GM21737 (cell line): ENCODE data around the gene LCOR.
"Not testable (repeated sequence)": the region's sequence is repeated elsewhere in the genome, so short reads cannot be mapped to it uniquely, and the experiment has no call there.

Experiments used
- ATAC-seq: cut with Tn5 transposase; IDR thresholded peaks from one replicate; pipeline ENCODE4 v1.9.1; 2021; ENCODE audit warnings: mild to moderate bottlenecking, moderate library complexity; ENCODE audit not compliant: unreplicated experiment

The LCOR gene

DNA sequence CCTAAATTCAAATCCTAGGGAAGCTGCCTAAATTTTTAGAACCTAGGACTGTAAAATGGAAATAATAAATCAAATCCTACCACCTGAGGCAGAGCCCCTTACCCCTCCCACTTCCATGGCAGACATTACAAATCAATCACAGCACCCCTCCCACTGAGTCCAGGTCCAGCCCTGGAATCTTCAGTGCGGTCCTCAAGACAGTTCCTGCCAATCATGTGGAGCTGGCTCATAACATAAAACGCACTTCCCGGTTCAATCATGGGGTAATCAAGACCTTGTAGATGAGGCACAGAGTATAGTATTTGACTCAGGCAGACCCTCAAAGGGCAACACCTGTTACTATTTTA lies 196.7 kb downstream of the LCOR start:
- ATAC-seq, result no peak

- ATAC-seq, result no peak
These were observed 197.2 kb downstream of the LCOR start for GRCh38 chr10:97029271-97029670.

DNA sequence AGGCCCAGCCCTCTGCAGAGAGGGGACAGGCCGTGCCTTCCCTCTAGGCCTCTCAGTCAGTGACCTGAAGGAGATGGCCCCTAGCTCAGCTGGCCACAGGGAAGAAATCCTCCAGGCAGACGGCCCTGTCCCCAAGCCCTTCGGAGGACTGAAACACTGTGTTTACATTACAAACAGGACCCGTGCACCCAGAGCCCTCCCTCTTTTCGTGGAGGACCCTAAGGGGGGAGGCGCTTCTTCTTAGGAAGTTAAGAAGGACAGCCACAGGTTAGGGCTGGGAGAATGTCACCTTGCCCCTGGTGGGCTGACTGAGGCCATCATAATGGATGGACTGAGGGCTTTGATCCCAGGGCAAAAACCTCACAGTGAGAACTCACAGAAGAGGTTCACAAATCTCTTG lies 198.8 kb downstream of the LCOR start:
- ATAC-seq, result no peak

- ATAC-seq, result no peak
These were observed 199.4 kb downstream of the LCOR start for GRCh38 chr10:97031459-97031858.

- ATAC-seq, result no peak
These were observed 200.5 kb downstream of the LCOR start for GRCh38 chr10:97032624-97033023.

- ATAC-seq, result not testable (repeated sequence)
These were observed 201.7 kb downstream of the LCOR start for GRCh38 chr10:97033841-97034240.

GRCh38 chr10:97034301-97034700 lies 202.2 kb downstream of the LCOR start:
- ATAC-seq, result no peak

GRCh38 chr10:97034958-97035769 lies 203.1 kb downstream of the LCOR start:
- ATAC-seq, result no peak

DNA sequence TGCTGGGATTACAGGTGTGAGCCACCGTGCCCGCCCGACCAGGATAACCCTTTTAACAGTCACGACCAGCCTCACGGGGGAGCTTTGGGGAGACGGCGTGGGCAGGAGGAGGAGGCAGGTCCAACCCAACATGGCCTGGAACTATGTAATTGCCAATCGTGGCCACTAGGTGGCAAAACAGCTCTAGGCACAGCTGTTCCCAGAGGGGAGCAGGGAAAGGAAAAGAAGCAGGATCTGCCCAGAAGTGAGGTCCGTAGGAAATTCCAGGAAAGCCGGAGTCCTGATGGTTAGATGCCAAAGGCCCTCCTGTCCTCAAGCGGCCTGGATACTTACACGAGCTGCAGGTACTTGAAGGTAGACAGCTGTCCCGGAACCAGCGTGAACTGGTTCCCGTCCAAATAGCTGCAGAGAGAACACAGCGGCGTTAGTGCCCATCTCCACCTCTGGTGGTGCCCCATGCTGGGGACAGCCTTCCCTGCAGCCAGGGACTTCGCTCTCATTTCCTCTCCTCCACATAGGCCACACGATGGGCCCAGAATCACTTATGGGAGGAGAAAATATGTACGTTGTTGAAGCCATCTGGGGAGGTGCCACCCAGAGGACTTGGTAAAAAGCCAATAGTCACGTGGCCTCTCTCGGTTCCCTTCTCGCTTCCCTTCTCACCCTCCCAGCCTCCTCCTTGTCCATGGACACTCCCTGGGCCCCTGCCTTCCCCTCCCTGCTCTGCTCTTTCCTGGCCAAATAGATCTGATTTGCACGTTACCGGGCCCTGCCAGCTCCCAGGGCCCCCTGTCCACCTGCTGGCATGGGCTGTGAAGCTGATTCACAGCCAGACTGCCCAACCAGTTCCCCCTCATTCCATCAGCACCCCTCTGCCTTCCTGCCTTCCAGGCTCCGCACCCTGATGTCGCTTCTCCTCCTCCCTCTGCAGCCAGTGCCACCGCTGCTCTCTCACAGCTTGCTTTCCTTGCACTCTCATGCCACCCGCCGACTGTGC lies 205.6 kb downstream of the LCOR start:
- ATAC-seq, result peak; percentile 77

GRCh38 chr10:97038688-97039087 lies 206.6 kb downstream of the LCOR start:
- ATAC-seq, result no peak

DNA sequence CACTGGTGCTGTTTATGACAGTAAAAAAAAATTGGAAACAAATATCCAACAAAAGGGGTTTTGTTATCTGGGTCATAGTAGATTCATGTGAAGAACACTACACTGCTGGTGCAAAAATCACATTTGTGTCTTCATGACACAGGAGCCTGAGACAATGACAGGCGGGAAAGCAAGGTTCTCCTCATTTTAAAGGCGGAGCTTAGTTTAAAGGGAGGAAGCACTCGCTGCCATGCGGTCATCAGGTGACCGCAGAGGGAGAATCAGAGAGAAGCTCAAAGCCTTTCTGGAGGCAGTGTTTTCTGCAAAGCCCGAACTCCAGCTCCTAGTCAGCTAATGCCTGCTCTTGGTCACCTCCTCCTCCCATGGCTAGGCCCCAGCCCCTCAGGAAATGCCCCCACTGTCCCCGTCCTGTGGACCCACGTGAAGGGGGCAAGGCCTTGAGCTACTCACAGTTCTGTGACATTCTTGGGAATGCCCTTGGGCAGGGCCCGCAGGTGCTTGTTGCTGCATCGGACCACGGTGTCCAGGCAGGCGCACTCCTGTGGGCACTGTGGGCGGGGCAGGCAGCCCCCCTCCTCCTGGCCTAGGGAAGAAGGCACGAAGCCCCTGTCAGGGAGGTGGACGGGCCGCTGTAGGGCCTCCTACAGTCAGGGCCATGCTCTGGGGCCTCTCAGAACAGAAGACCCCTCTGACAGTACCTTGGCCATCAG lies 207.6 kb downstream of the LCOR start:
- no peak for ATAC-seq

DNA sequence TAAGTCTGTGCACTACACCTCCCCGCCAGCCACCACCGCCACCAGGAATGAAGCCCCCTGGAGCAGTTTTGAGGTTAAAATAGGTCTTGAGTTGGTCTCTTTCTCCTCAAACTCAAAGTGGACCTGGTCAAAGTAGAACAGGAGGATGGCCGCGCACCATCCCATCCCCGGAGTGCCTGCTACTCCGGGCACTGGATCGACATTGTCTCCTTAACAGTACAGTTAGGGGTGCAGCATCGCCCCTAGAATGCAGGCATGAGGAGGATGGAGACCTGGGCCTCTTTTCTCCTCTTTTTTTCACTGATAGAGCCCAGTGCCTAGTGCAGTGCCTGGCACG lies 208.1 kb downstream of the LCOR start:
- ATAC-seq, result no peak

GRCh38 chr10:97040706-97041105 lies 208.6 kb downstream of the LCOR start:
- no peak for ATAC-seq

DNA sequence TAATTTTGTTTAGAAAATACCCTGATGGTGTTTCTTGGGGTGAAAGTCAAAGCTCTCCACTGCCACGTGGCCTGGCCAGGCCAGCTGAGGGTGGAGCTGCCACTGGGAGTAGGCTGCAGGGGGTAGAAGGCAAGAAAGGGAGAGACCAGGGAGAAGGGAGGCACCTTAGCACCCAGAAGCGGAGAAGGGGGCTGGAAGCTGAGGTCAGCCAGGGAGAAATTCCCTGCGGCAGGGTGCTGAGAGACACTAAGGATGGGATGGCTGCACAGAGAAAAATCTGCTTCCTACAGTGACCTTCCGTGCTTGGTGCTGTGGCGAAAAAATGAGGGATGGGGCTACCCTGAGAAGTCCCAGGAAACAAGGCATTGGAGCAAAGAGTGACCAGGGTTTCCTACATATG lies 210.0 kb downstream of the LCOR start:
- no peak for ATAC-seq

DNA sequence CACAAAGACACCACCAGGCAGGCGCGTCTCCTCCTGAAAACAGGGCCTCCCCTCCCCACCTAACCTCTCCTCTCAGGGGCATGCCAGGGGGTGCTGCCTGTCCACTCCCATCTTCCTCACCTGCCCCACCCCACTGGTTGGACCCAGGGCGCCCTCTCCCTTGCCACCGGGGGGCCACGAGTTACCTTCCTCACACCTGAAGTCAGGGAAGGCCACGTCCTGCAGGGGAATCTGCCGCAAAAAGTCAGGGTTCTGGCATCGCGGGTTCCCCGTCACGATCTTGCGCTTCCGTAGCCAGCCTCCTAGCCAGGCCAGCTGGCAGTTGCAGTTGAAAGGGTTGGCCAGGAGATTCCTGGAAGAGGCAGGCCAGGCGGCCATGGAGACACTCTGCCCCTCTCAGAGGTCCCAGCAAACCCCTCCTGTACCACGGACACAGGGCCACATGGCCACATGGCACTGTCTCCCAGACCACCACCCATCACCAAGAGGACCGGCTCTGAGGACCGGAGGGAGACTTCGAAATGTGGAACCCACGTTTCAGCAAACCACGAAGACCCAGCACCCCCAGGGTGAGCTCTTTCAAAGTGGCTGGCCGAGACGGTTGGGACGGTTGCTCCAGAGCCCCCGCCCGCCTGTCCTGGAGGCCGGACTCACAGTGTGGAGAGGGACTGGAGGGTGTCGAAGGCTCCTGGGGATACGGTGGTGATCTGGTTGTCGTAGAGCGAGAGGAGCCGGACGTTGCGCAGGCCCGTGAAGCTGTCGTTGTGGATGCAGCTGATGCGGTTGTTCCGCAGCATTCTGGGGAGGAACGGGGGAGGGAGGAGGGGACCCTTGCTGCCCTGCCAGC lies 210.8 kb downstream of the LCOR start:
- no peak for ATAC-seq

GRCh38 chr10:97043563-97043855 lies 211.4 kb downstream of the LCOR start:
- ATAC-seq, result no peak
